ENCODE data around the gene UBE2I.

UBE2I gene

DNA sequence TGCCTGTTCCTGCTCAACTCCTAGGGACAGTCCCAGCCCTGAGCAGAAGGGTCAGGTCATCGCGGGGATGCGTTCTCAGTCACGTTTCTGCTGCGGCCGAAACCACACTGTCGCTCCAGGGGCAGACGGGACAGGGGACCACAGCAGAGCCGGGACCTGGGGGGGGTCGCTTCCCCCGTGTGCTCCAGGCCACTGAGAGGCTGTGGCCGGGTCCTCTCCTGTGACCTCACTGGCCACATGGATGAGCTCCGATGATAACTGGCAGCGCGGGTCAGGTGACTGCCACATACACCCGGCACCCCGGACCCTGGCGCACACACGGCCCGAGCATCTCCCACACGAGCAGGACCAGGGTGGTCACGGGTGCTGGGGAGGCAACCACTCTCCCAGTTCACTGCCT lies 55.1 kb downstream of the UBE2I start:
- DNase-seq: no peak

- DNase-seq: no peak
These were observed 56.8 kb downstream of the UBE2I start for GRCh38 chr16:1366060-1366711.

DNA sequence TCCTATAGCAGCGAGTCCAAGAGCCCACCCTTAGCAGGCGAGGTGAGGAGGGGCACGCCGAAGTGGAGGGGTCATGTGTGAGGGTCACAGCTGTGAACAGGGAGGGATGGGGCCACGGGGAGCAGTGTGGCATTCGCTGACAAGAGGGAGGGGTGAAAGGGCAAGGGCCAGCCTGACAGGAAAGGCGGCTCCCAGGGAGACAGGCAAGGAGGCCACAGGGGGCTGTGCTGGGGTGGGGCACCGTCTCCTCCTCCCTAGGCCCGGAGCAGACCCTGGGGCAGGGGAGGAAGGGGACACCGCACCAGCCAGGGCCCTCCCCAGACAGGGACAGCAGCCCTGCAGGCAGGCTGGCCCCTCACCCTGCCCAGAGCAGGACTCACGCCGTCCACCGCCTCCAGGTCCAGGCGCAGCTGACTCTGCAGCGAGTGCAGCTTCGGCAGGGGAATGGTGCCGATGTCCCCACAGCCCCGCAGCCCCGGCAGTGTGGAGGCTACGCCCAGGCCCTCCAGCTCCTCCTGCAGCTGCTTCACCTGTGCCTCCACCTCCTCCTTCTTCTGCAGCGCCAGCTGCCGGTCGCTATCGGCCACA lies 57.4 kb downstream of the UBE2I start:
- DNase-seq: no peak

GRCh38 chr16:1367486-1368174 lies 58.2 kb downstream of the UBE2I start:
- no peak for DNase-seq

- DNase-seq: no peak
These were observed 61.9 kb downstream of the UBE2I start for GRCh38 chr16:1371054-1371978.

GRCh38 chr16:1372292-1372950 lies 63.0 kb downstream of the UBE2I start:
- DNase-seq: no peak

GRCh38 chr16:1374418-1375297 lies 65.2 kb downstream of the UBE2I start:
- no peak for DNase-seq

DNA sequence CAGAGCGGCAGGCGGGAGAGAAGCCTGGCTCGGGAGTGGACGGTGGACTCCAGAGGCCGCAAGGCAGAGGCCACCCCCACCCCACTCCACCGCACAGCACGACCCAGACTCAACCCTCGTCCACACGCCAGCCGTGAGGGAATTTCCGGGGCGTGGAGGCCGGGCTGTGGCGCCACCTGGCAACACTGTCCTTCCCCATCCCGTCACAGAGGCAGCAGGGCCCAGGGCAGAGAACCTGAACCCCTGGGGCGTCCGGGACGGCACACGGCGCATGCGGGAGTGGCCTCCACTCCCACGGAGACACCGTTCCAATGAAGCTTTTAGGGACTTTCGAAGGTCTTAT lies 65.8 kb downstream of the UBE2I start:
- no peak for DNase-seq

DNA sequence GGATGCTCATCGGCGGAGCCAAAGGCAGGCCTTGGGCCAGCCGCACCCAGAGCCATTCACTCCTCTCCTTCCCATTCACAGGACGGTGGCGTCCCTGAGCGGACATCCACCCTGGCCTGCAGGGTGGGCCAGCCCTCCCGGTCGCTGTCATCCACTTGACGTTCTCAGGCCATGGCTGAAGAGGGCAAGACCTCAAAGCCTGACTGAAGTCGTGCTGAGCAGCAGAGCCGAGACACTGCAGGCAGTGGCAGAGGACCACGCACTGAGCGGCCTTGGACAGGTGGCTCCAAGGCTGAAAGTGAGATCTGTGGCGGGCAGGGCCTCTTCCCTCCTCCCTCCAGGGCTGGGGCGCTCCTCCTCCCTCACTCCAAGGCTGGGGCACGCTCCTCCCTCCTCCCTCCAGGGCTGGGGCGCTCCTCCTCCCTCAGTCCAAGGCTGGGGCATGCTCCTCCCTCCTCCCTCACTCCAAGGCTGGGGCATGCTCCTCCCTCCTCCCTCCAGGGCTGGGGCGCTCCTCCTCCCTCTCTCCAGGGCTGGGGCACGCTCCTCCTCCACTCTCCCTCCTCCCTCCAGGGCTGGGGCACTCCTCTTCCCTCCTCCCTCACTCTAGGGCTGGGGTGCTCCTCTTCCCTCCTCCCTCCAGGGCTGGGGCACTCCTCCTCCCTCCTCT lies 66.4 kb downstream of the UBE2I start:
- no peak for DNase-seq

Data from stimulated activated naive CD4-positive, alpha-beta T cell (primary cell).